Stimulated activated CD4-positive, alpha-beta T cell treated with anti-CD3 and anti-CD28 coated beads, Interleukin-12 subunit alpha, Interleukin-12 subunit beta, amount 100 ng/mL, for 24 hours (primary cell): ENCODE data around the gene NRP1.
A peak's percentile ranks its signal among the peaks of the same experiment; 100 is the strongest.
"Not testable (repeated sequence)": the region's sequence is repeated elsewhere in the genome, so short reads cannot be mapped to it uniquely, and the experiment has no call there.

Source experiments
- DNase-seq, 2 experiments: peaks; one replicate each; pipeline ENCODE4 v3.0.0-alpha.2; 2020; ENCODE audit warnings: low read depth in 2 of 2

The NRP1 gene

DNA sequence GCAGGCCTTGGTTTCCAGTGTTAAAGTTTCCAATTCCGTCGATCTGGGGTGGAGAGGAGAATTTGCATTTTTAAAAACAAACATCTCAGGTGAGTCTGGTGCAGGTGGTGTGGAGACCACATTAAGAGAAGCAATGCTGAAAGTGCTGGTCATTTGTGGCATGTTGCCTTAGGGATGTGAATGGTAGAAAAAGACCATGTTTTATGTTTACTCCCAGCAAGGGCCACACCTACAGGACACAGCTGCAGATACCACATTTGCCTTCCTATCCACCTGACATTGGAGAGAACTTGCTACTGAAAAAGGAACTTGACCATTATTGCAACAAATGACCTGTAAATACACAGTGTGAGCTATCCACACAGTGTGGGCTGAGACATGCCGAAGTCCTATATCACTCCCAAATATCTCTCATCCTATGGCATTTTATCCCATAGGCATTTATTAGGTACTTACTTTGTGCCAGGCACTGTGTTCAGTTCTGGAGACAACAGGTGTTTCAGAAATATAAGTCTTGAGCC is 183.1 kb downstream of the NRP1 start:
- DNase-seq: no peak

DNA sequence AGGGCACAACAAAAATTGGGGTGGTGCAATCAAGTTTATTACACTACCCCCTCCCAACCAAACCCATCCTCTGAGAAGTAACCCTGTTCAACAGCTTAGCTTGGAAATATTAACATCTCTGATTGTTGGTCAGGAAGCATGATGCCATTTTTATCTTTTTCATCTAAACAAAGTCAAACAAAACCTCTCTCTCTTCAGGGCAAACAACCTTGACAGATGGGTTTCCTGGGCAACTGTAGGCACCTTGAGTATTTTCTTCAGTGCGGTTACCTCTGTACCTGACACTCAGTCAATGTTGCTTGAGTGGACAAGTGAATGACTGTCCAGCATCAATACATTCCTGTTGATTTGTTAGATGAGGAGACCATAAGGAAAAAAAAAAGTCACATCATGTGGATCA is 183.6 kb downstream of the NRP1 start:
- DNase-seq: no peak

DNA sequence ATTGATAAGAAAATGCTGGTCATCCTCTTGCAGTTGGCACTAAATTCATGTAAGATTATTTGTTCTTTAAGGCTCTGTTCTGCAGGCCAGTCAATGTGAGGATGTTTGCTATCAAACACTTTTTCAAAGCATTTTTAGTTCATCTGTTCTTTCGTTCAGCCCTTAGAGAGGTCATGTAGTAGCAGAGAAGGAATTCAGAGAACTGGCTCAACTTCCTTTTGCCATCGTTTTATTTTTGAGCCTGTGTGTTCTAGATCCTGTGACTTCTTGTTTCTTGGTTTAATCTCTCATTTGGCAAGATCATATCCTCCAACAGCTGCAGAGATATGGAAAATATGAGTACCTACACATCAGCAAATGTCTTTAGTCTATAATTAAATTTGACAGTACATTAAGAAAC is 184.3 kb downstream of the NRP1 start:
- no peak for DNase-seq

DNA sequence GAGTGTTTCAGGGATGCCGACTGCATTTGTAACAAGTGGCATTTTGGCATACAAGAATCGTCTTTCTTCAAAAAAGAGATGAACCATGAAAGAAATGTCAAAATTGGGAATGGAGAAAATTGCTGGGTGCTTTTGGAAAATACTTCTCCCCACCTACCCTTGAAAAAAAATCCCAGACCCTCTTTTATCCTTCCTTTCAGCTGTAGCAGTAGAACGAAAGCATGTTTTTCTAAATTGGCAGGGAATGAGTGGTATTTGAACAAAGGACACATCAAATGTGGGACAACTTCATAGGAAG is 187.5 kb downstream of the NRP1 start:
- no peak for DNase-seq

DNA sequence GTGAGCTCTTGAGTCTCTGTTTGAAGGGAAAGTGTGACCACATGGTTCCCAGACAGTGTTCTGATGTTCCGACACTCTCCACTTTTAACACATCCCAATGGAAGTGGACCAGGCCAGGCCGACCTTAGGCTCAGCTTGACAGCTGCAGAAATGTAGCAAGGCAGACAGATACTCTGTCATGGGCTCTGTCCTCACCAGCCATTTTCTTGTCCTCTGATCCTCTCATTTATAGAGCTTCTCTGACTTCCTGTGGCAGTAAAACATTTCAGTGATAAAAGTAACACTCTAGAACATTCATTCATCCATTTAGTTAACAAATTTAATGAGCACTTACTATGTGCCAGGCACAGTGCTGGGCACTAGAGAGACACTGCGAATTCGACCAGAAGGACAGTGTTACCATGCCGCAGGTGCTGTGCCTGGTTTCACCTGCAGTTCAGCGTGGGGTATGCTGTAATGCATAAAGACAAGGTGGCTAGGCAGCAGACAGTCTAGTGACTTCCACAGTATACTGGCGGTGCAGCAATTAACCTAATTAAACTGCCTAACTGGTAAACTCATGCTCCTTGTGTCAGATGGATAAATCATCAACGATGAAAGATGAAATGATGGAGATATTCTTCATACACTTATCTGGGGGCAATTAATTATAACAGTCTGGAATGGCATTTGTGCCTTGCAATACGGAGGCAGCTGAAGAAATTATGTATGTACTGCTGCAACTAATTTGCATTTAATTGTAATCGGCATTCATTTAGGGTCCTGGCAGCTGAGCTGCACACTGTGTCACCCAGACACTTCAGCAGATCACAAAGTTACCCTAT is 188.1 kb downstream of the NRP1 start:
- no peak for DNase-seq

DNA sequence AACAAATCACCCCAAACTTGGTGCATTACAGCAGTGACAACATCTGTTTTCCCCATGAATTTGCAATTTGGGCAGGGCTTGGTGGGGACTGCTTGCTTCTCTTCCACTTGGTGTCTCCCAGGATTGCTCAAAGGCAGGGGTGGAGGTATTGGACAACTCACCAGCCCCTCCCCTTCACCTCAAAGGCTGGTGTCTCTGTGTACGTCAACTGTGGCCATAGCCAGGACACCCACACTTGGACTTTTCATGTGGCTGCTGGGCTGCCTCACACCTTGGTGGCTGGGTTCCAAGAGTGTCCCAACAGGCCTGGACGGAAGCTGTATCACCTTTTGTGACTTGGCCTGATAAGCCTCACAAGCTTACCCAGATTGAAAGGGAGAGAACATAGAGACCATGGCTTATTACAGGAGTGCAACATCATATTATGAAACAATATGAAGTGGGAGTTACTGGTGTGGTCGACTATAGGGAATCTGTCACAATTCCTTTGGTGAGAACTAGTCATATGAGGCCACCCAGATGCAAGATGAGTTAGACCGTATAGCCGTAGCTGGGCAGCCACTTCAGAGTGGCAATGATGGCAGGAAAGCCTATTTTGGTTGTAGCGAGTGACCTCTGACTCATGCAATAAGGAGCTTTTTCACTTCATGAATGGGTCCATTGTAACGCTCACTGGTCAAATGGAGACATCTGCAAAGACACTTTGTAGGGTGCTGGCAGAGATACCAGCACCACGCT is 188.8 kb downstream of the NRP1 start:
- DNase-seq: no peak

DNA sequence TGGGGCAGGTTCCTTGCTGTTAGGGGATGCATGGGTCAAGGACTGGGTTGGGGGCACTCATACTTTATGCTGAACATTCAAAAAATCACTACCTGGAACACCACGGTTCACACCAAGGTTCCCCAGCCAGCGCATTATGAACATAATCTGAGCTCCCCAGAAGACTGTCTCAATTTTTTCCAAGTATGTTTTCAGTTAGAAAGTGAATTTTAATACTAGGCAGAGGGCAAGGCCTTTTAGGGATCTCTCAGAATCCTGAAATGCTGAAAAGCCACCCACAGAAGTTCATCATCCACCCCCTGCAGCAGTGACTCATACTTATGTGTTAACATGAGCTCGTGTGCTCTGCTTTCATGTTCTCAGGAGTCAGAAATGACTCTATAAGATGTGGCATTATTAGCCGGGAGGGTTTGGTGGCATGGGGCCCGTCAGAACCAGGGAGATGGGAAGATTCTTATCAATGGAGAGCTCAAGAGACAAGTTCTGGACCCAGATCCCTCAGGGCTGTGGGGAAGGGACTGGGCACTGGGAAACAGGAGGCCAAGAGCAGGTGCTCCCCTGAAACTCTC is 191.2 kb downstream of the NRP1 start:
- peak; percentile 34 to 46 for DNase-seq

DNA sequence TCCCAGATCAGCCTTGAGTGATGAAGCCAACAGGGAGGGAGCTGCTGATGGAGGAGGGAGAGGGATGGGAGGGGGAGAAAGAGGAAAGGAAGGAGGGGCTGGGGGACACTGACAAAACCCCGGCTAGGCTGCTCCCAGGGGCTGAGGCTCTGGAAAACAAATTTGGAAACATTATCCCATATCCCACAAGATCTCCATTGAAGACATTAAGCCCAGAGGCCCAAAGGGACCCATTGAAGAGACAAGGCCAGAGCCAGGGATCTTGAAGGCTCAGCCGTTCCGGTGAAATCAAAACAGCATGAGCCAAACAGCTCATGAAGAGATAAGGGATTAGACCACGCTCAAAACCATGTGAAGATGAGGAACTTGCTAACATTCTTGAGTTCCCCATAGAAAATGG is 192.2 kb downstream of the NRP1 start:
- DNase-seq: no peak

DNA sequence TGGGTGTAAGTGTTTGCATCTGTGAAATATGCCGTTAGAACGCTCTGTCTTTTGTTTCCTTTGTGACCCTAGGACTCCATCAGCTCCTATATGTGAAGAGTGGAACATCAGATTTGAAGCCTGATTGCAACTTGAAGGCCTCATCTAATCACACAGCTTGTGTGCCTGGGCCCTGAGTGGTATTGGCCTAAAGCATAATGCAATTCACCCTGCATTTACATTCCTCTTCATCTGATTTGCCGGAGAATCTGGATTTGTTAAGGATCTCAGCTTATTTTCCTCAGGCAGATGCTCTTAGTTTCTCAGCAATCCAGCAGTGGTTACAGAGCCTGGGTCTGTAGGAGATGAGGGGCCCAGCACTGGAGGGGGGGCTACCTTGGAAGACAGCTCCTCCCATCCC is 193.2 kb downstream of the NRP1 start:
- DNase-seq: no peak

DNA sequence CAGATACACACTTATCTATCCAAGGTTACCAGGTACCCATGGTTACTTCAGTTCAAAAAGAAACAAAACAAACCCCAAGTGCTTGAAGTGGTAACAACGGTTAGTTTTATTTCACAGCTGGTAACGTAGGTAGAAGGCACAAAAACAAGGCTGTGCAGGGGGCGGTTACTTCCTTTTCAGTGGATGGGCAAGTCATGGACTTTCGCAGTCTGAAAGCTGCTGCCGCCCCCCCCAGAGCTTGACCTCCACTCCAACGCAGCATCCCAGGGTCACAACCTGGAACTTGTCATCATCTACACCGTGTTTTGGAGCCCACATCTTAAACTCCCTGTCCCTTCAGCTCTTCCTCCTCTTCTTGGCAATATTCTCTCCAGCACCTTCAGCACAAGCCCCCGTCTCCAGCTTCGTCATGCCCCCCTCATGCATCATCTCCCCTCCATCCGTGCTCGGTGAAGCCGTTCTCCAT is 195.3 kb downstream of the NRP1 start:
- peak in 1 of 2 experiments; percentile 39 for DNase-seq

DNA sequence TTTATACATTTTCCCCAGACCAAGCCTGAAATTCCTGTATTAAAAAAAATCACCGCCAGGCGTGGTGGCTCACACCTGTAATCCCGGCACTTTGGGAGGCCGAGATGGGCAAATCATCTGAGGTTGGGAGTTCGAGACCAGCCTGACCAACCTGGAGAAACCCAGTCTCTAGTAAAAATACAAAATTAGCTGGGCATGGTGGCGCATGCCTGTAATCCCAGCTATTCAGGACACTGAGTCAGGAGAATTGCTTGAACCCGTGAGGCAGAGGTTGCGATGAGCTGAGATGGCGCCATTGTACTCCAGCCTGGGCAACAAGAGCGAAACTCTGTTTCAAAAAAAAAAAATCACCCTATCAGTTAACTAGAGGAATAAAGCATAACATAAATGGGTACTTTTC is 195.8 kb downstream of the NRP1 start:
- DNase-seq: not testable (repeated sequence)

DNA sequence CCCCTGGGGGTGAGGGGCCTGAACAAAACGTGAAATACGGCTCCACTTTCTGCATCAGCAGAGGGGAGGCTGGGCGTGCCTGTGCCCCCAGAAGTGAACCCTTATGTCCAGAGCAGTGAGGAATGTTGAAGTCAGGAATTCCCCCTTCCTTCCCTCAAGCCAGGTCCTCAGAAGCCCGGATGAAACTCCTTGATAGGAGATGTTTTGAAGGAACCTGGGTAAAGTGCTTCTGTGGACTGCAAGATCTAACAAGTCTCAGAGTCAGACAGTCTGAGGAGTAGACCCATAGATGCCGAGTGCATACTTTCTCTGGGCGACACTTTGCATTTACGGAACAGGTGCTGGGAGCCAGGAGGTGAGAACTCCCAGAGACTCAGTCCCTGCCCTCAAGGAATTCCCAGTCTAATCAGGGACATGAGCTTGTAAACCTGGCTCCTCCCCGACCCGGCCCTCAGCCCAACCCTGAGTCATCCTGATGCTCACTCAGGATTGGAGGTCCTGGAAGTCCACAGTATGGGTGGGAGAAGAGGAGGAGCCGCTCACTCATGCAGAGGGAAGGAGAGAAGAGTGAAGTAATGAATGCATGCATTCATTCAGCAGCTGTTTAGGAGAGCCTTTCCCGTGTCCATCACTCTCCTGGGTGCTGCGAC is 197.0 kb downstream of the NRP1 start:
- DNase-seq: no peak

DNA sequence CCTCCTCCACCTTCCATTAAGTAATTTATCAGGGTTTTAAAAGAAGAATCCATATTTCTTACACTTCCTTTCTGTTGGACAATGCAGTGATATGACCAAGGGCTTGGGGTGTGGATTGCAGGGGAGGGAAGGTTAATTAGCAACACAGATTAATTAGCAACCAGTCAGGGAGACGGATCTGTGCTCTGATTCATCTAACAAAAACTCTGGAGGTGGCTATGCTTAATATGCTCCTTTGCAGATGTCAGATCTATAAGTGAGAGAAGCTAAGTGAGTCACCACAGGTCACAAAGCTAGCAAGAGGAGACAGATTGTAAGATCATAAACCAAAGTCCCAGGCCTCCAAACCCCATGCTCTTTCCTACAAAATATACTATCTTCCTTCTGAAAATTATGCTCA is 197.7 kb downstream of the NRP1 start:
- DNase-seq: no peak

DNA sequence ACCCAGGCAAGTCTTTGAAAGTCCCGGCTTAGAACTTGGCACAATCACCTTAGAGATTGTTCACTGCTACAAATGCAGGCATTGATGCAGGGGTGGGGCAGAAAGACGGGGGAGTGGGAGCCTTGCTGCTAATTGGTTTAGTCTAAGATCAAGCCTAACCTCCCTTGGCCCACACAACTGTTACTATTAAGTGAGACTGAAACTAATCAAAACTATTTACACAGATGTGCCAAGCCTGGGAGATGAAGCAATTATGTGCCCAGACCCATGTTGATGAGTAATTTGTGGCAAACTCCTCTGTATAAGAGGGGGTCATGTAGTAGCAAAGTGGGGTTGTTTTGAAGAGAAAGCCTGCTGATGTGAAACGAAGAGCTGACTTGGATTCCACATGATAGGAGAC is 198.2 kb downstream of the NRP1 start:
- no peak for DNase-seq

DNA sequence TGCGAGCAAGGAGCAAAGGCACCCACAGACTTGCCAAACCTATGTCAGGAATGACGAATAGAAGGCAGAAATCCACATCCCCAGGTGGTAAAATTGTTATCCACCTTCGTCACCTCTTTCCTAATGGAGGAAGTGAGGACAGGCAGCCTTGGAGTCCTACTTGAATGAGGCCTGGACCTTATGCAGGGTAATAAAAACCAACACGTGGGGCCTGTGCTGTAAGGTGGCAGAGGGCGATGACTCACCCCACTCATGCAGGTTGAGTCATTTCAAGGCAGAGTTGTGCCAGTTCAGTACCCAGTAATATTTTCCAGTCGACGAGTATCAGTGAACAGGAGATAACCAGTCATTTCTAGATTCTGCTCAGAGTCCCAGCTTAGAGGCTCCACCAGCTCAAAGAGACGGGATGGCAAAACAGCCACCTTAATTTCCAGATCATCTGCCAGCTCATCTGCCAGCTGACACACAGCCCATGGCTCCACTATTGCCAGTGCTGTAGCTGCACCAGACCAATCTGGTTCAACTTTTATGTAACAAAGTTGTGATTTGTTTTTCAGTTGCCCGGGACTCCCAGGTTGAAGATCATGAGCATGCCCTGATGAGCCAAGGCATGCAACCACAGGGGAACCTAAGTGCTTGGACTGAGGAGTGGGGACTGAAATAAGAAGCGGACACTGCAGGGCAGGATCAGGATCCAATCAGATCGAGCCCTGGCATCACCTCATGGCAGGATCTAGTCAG is 200.3 kb downstream of the NRP1 start:
- DNase-seq: peak; percentile 62 to 70

DNA sequence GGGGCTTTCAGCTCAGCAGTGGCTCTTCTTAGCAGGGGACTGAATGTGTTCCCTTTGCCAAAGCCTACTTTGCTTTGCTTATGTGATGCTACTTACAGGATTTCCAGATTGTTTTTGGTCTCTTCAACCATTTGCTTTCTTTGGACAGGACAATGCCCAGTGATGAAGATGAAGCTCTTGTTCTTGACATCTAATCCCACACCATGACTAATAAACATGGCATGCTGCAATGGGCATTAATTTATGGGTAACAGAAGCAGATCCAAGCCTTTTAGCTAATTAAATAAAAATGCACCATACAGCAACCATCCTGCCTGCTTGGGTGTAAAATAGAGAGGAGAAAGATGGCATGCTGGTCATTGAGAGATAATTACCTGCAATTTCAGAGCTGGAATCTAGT is 200.9 kb downstream of the NRP1 start:
- no peak for DNase-seq

DNA sequence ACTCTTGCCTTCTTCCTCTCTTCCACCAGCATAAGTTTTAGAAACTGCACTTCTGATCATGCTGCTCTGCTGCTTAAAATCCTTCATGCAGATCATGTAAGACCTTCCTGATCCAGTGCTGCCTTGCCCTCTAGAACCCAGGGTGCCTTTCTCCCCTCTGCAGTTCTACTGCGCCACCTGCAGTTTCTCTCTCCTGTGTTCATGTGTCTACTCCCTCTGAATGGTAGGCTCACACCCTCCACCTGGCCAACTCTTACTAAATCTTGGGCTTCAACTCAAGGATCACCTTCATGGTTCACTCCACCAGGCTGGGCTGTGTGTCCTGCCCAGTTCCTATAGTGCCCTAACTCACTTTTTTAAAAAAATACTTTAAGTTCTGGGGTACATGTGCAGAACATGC is 201.8 kb downstream of the NRP1 start:
- no peak for DNase-seq

DNA sequence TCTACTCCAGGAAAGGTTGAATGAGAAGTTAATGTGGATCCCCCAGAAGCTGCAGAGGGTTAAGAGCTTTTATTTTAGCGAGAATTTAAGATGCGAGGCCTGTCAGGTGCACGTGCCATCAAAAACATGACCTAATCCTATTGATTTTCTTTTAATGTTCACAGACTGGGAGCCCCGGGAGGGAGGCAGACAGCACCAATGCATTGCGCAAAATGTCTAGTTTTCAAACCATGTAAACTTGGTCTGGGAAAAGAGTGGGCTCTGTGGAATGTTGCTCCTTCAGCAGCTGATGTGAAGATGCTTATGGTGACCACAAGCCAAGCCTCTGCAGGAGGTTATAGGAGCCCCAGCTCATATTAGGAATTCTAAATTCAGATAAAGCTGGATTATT is 204.5 kb downstream of the NRP1 start:
- no peak for DNase-seq

DNA sequence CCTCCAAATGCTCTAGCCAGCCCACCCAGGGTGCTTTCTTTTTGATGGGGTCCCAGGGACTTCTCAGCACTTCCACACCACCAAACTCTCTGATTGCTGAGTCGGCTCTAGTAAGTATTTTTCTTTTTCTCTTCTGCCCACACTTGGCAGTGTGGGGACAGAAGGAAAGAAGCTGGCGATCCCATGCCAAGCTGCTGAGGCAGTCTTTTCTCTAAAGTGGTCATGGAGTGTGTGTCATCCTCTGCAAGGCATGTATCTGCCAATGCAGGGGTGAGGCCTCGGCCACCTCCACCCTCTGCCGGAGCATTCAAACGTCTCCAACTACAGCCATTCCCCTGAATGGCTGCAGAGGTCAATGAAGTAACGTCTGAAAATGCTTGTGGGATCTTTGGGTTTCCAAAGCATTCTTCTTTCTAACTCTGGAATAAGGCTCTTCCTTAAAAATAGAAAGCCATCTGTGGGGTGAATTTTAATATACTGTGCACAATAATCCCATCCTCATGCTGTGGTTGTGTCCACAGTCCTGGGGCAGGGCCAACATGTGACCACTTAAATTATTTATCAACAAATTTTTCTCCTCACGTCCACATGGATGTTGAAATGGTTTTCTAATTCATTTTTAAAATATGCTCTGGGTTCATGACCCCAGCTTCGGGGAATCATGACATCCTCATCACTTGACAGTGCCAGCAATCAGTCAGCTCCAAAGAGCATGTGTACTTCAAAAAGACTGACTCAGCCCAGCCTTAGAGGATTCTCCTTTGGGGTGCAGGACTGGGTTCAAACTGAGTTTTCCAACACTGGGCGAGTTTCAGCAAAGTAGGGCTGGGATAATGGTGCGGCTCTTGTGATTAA is 205.1 kb downstream of the NRP1 start:
- DNase-seq: no peak

DNA sequence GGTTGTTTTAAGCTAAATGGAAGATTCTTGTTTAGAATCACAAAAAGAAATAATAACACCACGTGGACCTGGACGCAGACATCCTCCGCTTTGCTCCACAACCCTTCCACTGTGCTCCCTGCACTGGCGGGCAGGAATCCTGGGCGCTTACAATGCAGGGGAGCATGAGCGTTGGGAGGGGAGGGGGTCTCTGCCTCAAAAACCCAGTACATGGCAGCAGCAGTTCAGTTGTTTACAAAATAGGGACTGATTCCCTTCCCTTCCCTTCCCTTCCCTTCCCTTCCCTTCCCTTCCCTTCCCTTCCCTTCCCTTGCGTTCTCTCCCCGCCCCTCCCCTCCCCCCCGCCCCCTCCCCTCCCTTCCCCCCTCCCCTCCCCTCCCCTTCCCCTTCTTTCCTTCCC is 206.8 kb downstream of the NRP1 start:
- no peak for DNase-seq
